SHP77 (cell line): ENCODE results near the gene OR4C46.
A peak's percentile ranks its signal among the peaks of the same experiment; 100 is the strongest.
"Not testable (repeated sequence)": the region's sequence is repeated elsewhere in the genome, so short reads cannot be mapped to it uniquely, and the experiment has no call there.

ENCODE experiments used
- DNase-seq, 2 experiments: peaks; one replicate each; lab custom pipeline; 2025; lab: John Stamatoyannopoulos, UW

Gene OR4C46

GRCh38 chr11:54603898-54604297, at the start of gene OR4C46:
Gene OR4C46, minus strand, starts transcription at chr11:54603998. Its CDS starts 0 bp downstream, at chr11:54603998.
- DNase-seq: no peak

- peak; percentile 23 to 42 for DNase-seq
These were observed 41.8 kb upstream of the OR4C46 start for GRCh38 chr11:54645606-54646005.

- DNase-seq: not testable (repeated sequence)
These were observed 42.4 kb downstream of the OR4C46 start for GRCh38 chr11:54561439-54561838.

GRCh38 chr11:54558919-54559318, 44.9 kb downstream of the OR4C46 start:
- DNase-seq: no peak

- DNase-seq: no peak
These were observed 45.4 kb downstream of the OR4C46 start for GRCh38 chr11:54558407-54558806.
